HG03575 (cell line): ENCODE data around the gene BBS2.

Source experiments
- ATAC-seq: cut with Tn5 transposase; IDR thresholded peaks from one replicate; pipeline ENCODE4 v1.9.1; 2021; ENCODE audit not compliant: unreplicated experiment, insufficient number of reproducible peaks, low FRiP score; ENCODE audit errors: extremely low read depth

Gene BBS2

GRCh38 chr16:56450275-56450985 lies 69.4 kb downstream of the BBS2 start:
- no peak for ATAC-seq

GRCh38 chr16:56448005-56448404 lies 71.8 kb downstream of the BBS2 start:
- no peak for ATAC-seq

- no peak for ATAC-seq
These were observed 72.5 kb downstream of the BBS2 start for GRCh38 chr16:56447286-56447685.

- no peak for ATAC-seq
These were observed 81.8 kb downstream of the BBS2 start for GRCh38 chr16:56438038-56438437.

GRCh38 chr16:56436258-56436657 lies 83.6 kb downstream of the BBS2 start:
- ATAC-seq = no peak
